Endothelial cell (in vitro differentiated cells): Measurements from ENCODE around the gene SLC27A1. TPM values are rescaled to one million over a fixed set of nuclear protein-coding genes. Genes with fewer than 3 reads are reported as not detected.

ENCODE experiments used
- DNase-seq: peaks from one replicate; pipeline ENCODE4 v3.0.0; 2021; ENCODE audit warnings: low spot score
- H3K27ac Mint-ChIP-seq: one replicate; pipeline ENCODE4 v1.8.0; 2021; ENCODE audit warnings: mixed read lengths, inconsistent platforms; ENCODE audit not compliant: unreplicated experiment
- H3K27me3 Mint-ChIP-seq: one replicate; pipeline ENCODE4 v1.8.0; 2021; ENCODE audit warnings: mild to moderate bottlenecking, moderate library complexity, mixed read lengths, inconsistent platforms; ENCODE audit not compliant: unreplicated experiment
- H3K36me3 Mint-ChIP-seq: one replicate; pipeline ENCODE4 v1.8.0; 2021; ENCODE audit warnings: mild to moderate bottlenecking, low read depth, mixed read lengths, inconsistent platforms; ENCODE audit not compliant: unreplicated experiment
- H3K4me1 Mint-ChIP-seq: one replicate; pipeline ENCODE4 v1.8.0; 2021; ENCODE audit warnings: mild to moderate bottlenecking, mixed read lengths, inconsistent platforms; ENCODE audit not compliant: unreplicated experiment
- H3K4me3 Mint-ChIP-seq: one replicate; pipeline ENCODE4 v1.8.0; 2021; ENCODE audit warnings: mild to moderate bottlenecking, mixed read lengths, inconsistent platforms; ENCODE audit not compliant: unreplicated experiment
- H3K9me3 Mint-ChIP-seq: one replicate; pipeline ENCODE4 v1.8.0; 2021; ENCODE audit warnings: mixed read lengths, inconsistent platforms; ENCODE audit not compliant: unreplicated experiment
- total RNA-seq: library from RNA; stranded (reverse); fragmentation: NEBNext Ultra II Directional; extraction: Animal tissue kit (Norgen Biotek cat#: 25700); gene quantifications from one replicate; pipeline ENCODE4 v1.2.1, GENCODE V29; 2021; ENCODE audit not compliant: unreplicated experiment
- TF ChIP-seq, protein P1 (sequence below): fragments of 200-600 bp; sonication (generic); IDR thresholded peaks from one replicate; pipeline ENCODE4 v1.5.0; 2021; ENCODE audit warnings: antibody characterized with exemption; ENCODE audit not compliant: unreplicated experiment

Gene SLC27A1
- total RNA-seq, 1 donor from 2014 or later: 30.2 TPM

DNA sequence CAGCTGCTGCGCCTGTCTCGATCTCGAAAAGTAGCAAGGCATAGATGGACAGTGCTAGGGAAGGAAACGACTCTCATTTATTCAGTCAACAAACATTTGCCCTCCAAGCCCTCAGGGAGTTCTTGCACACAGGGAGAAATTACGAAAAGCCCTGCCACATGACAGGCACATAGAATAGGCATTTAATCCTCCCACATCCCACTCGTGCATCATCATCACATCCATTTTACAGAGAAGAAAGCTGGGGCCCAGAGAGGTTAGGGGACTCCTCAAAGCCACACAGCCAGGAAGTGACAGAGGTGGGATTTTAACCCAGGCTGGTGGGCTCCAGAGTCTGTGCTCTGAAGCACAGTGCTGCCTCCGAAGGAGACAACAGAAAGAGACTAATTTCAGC lies 33.5 kb upstream of the SLC27A1 start:
- no peak overlapping the region for H3K4me3 Mint-ChIP-seq
- no peaks in the 10 kb centered on the region for H3K36me3 Mint-ChIP-seq
- H3K4me1 Mint-ChIP-seq: no peaks in the 10 kb centered on the region
- H3K27ac Mint-ChIP-seq: no peak overlapping the region
- TF ChIP-seq, protein P1, sequence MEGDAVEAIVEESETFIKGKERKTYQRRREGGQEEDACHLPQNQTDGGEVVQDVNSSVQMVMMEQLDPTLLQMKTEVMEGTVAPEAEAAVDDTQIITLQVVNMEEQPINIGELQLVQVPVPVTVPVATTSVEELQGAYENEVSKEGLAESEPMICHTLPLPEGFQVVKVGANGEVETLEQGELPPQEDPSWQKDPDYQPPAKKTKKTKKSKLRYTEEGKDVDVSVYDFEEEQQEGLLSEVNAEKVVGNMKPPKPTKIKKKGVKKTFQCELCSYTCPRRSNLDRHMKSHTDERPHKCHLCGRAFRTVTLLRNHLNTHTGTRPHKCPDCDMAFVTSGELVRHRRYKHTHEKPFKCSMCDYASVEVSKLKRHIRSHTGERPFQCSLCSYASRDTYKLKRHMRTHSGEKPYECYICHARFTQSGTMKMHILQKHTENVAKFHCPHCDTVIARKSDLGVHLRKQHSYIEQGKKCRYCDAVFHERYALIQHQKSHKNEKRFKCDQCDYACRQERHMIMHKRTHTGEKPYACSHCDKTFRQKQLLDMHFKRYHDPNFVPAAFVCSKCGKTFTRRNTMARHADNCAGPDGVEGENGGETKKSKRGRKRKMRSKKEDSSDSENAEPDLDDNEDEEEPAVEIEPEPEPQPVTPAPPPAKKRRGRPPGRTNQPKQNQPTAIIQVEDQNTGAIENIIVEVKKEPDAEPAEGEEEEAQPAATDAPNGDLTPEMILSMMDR: no peak
- DNase-seq: no peak
- H3K9me3 Mint-ChIP-seq: no peaks in the 10 kb centered on the region
- H3K27me3 Mint-ChIP-seq: peaks cover under 1% of the 10 kb centered on the region

DNA sequence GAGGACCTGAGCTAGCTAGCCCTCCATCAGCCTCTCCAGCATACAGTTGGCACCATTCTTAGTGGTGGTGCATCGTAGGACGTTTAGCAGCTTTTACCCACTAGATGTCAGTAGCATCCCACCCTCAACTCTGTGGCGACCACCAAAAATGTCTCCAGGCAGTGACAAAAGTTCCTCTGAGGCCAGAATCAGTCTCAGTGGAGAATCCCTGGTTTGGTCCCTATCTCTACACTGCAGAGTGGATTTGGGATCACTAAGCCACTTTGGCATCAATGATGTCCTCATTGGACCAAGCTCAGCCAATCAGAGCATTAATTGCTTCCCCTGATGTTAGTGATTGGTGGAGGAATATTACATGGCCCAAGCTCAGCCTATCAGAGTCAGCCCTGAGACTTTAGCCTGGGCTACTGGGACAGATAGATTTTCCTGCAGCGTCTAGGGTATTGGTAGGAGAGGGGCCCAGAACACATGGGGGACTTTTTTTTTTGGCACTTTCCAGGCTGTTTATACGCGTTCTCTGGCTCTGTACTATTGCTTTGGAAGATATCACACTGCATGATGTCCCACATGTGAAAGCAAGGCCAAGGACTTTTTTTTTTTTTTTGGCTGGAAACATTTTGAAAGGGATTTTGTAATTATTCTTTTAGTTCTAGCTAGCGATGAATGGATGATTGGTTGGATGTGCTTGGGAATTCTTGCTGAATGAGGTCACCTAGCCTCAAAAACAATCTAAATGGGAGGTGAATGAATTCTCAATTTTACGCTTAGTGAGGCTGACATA lies 28.9 kb upstream of the SLC27A1 start:
- TF ChIP-seq, protein P1: no peak
- H3K27me3 Mint-ChIP-seq: no peaks in the 10 kb centered on the region
- no peaks in the 10 kb centered on the region for H3K9me3 Mint-ChIP-seq
- no peak overlapping the region for H3K27ac Mint-ChIP-seq
- no peak overlapping the region for H3K4me3 Mint-ChIP-seq
- H3K4me1 Mint-ChIP-seq: no peaks in the 10 kb centered on the region
- DNase-seq: peak; percentile 40
- H3K36me3 Mint-ChIP-seq: no peaks in the 10 kb centered on the region

DNA sequence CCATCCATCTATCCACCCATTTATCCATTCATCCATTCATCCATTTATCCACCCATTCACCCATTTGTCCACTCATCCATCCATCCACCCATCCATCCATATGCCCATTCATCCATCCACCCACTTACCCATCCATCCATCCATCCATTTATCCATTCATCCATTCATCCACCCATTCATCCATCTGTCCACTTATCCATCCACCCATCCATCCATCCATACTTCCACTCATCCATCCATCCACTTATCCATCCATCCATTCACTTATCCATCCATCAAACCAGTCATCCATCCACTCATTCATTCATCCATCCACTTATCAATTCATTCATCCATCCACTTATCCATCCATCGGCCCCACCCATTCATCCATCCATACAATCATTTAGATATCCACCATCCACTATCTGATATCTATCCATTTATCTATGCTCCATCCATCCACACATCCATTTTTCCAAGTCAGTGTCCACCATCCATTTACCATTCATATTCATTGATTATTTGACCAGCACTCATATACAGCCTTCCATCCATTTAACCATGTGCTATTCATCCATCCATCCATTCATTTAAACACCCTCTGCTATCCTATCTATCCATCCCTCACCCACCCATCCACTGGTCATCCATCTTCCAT lies 24.7 kb upstream of the SLC27A1 start:
- no peak overlapping the region for H3K4me3 Mint-ChIP-seq
- no peaks in the 10 kb centered on the region for H3K36me3 Mint-ChIP-seq
- H3K9me3 Mint-ChIP-seq: no peaks in the 10 kb centered on the region
- peaks cover 6% of the 10 kb centered on the region for H3K27me3 Mint-ChIP-seq
- TF ChIP-seq, protein P1: no peak
- H3K27ac Mint-ChIP-seq: no peak overlapping the region
- no peak for DNase-seq
- no peaks in the 10 kb centered on the region for H3K4me1 Mint-ChIP-seq

DNA sequence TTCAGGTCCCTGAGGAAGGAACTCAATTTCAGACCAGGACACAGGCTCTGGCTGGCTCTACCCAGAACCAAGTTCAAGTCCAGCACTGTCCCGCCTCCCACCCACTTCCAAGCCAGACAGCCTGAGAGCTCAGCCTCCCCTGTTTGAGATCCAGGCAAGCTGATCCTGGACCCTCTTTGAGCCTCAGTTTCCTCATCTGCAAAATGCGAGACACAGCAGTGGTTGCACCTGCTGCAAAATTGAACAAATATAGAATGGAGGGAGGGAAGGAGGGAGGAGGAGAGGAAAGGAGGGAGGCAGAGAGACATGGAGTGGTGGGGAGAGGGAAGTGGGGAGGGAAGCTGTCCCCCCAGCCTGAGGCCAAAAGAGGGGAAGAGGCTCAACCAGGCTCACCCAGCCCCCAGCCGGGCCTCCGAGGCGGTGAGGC lies 22.6 kb upstream of the SLC27A1 start:
- Mint-ChIP-seq H3K9me3 (no peaks in the 10 kb centered on the region), H3K4me1 (no peaks in the 10 kb centered on the region), H3K4me3 (peak overlapping the region; percentile 56), H3K27ac (no peak overlapping the region), H3K27me3 (peaks cover 6% of the 10 kb centered on the region), H3K36me3 (no peaks in the 10 kb centered on the region)
- TF ChIP-seq, protein P1: no peak
- no peak for DNase-seq
